Stimulated activated naive CD8-positive, alpha-beta T cell treated with anti-CD3 and anti-CD28 coated beads, Interleukin-15, Interleukin-2, amounts not matched to agents 100 ng/mL and 50 ng/mL, for 24 hours (primary cell): ENCODE data around the gene SS18L1.

Experiments
- H3K27ac Mint-ChIP-seq: one replicate; pipeline ENCODE4 v1.8.0; 2021; ENCODE audit warnings: mild to moderate bottlenecking, mixed read lengths
- H3K27me3 Mint-ChIP-seq: one replicate; pipeline ENCODE4 v1.8.0; 2021; ENCODE audit warnings: mixed read lengths
- H3K36me3 Mint-ChIP-seq: one replicate; pipeline ENCODE4 v1.8.0; 2021; ENCODE audit warnings: low read depth, mixed read lengths
- H3K4me1 Mint-ChIP-seq: one replicate; pipeline ENCODE4 v1.8.0; 2021; ENCODE audit warnings: low read depth, mixed read lengths
- H3K4me3 Mint-ChIP-seq: one replicate; pipeline ENCODE4 v1.8.0; 2021; ENCODE audit warnings: mild to moderate bottlenecking, mixed read lengths
- H3K9me3 Mint-ChIP-seq: one replicate; pipeline ENCODE4 v1.8.0; 2021; ENCODE audit warnings: mixed read lengths

The SS18L1 gene

DNA sequence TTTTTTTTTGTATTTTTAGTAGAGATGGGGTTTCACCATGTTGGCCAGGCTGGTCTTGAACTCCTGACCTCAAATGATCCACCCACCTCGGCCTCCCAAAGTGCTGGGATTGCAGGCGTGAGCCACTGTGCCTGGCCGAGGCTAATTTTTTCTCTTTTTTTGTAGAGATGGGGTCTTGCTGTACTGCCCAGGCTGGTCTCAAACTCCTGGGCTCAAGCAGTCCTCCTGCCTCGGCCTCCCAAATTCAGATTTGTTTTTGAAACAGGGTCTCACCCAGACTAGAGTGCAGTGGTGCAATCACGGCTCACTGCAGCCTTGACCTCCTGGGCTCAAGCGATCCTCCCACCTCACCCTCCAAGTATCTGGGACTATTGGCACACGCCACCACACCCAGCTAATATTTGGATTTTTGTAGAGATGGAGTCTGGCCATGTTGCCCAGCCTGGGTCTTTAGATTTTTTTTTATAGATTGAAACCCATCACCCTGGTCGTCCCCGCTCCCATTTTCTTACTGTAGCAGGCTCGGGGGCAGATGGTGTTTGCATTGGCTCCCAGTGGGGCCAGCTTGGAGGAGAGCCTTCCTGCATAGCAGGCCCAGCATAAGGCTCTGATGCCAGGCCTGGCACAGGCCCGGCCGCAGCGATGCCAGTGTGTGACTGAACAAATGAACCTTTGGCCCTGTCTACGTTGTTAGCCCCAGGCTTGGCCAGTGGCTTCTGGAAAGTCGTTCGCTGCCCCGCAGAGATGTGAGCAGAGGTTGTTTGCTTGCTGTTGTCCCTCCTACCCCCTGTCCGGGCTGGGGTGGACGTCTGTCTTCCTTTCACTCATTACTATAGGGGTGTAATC, 35.0 kb downstream of the SS18L1 start:
- Mint-ChIP-seq H3K27ac (no peak overlapping the region), H3K9me3 (no peaks in the 10 kb centered on the region), H3K27me3 (no peaks in the 10 kb centered on the region), H3K4me3 (no peak overlapping the region), H3K4me1 (peaks cover 11% of the 10 kb centered on the region), H3K36me3 (peaks cover 24% of the 10 kb centered on the region)

DNA sequence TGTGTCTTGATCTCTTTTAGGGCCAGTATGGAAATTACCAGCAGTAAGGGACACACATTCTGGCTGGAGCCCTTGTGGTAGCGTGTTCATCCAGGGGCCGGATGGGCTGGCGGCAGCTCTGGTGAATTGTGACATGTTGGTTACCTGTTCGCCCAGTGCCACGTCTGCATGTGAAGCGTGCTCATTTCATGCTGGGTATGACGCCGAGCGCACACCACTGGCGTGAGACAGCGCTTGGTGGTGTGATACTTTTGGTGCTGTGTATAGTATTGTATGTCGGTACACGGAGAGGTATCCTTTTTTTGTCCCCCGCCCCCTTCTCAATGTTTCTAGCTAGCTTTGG, 35.6 kb downstream of the SS18L1 start:
- H3K27me3 Mint-ChIP-seq, result no peaks in the 10 kb centered on the region
- peaks cover 16% of the 10 kb centered on the region for H3K4me1 Mint-ChIP-seq
- peaks cover 22% of the 10 kb centered on the region for H3K36me3 Mint-ChIP-seq
- no peaks in the 10 kb centered on the region for H3K9me3 Mint-ChIP-seq
- no peak overlapping the region for H3K4me3 Mint-ChIP-seq
- H3K27ac Mint-ChIP-seq, result no peak overlapping the region

DNA sequence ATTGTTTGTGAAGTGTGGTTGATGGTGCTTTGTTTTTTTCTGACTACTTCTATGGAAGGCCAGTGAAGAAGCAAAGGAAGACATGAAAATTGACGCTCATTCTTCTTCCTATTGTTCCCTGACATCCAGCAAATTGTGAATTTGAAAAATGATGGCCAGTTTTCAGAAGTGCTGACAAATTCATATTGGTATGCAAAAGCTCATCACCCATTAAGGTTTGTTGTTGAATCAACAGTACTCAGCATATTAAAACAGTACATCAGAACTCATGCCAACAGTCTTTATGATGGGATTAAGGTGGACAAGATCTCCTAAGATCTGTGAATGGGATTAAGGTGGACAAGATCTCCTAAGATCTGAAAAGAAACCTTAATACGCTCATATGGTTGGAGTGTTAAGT, 38.2 kb downstream of the SS18L1 start:
- Mint-ChIP-seq H3K27ac (peak overlapping the region; percentile 92), H3K9me3 (no peaks in the 10 kb centered on the region), H3K4me1 (peaks cover 25% of the 10 kb centered on the region), H3K4me3 (peak overlapping the region; percentile 90), H3K36me3 (peaks cover 15% of the 10 kb centered on the region), H3K27me3 (no peaks in the 10 kb centered on the region)

DNA sequence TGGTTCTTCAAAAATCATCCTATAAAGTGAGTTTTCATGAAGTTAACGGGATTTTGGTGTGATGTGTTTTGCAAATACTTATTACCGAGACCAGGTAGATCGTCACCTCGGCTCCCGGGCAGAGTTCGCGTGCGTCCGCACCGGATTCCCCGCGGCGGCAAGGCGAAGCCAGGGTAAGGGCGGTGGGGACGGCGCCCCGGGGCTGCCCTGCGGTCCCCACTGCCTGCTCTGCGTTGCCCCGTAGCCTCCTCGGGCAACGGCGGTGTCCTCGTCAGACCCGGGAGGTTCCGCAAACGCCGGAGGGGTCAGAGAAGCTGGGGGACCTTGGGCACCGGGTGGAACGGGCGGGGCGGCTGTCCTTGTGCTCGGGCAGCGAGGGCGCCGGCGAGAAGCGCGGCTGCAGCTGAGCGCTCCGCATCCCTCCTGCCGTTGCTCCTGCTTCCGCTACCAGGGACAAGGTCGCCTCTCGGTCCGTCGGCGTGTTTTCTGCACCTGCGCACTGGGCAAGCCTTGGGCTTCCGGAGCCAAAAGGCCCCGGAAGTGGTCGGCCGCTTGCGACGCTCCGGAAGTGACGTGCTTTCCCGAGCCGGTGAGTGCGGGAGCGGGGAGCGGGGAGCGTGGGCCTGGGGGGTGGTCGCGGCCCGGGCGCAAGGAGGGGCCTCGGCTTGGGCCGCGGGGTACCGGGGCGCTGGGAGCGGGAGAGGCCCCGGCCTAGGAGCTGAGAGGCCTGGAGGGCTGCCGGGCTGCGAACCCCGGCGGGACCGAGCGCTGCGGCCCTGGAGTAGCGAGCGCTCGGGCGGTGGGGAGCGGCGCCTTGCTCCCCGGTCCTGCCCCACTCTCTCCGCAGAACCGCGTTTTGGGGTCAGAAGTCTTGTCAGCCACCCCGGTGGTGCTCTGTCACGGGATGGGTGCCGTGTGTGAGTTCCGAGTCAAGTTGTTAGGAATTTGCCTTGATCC, 39.2 kb downstream of the SS18L1 start, which contains the start of gene MTG2:
Gene MTG2 (plus strand): TSS at position 560 of the 957 bp plus-strand sequence. CDS start 10,393 bp downstream, outside the sequence.
- peaks cover 15% of the 10 kb centered on the region for H3K36me3 Mint-ChIP-seq
- peaks cover 34% of the 10 kb centered on the region for H3K4me1 Mint-ChIP-seq

DNA sequence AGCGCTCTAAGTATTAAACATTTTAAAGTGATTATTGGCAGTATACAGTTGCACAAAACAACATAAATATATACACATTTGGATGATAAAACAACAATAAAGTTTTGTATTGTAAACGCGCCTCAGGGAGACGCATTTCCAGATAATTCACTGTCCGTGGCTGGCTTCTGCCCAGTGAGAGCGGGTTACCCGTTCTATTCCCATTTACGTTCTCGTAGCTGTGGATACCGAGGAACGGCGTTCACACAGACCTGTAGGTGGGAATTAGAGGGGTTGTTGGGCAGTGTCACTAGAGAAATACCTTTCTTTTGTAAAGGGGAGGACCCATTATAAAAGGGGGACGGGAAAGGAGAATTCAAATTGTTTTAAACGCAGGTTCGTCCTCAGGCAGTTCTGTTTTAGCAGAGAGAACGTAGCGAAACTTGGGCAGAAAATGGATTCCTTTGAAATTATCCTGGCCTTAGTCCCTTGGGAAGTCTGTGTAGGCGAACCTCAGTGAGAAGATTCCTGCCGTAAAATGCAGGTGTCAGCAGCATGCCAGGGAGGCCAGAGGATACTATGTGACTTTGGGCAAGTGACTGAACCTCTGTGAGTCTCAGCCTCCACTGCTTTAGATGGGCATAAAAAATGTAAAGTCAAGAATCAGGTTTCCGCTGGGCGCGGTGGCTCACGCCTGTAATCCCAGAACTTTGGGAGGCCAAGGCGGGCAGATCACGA, 40.0 kb downstream of the SS18L1 start:
- Mint-ChIP-seq H3K27ac (peak overlapping the region; percentile 92), H3K27me3 (no peaks in the 10 kb centered on the region), H3K4me3 (peak overlapping the region; percentile 90), H3K36me3 (peaks cover 15% of the 10 kb centered on the region), H3K4me1 (peaks cover 35% of the 10 kb centered on the region), H3K9me3 (no peaks in the 10 kb centered on the region)

More for the DNA sequence above, 39.2 kb downstream of the SS18L1 start, which contains the start of gene MTG2:
- H3K27ac Mint-ChIP-seq, result peak within 1 kb of the TSS; percentile 92
- H3K4me3 Mint-ChIP-seq, result peak within 1 kb of the TSS; percentile 90
- H3K9me3 Mint-ChIP-seq, result no peaks in the 10 kb centered on the region
- H3K27me3 Mint-ChIP-seq, result no peaks in the 10 kb centered on the region

DNA sequence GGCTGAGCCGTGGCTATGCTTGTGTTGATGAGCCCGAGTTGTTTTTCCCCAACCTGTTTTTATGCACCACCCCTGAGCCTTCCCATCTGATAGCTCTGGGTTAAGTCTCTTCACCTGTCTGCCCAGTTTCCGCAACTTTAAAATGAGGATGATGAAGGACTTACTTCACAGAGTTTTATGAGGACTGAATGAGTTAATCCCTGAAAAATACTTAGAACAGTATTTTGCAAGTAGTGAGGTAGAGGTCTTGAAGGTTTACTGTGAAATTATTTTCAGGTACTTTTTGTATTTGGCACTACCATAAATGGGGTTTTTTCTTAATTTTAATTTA, 42.5 kb downstream of the SS18L1 start:
- H3K4me1 Mint-ChIP-seq, result peaks cover 35% of the 10 kb centered on the region
- no peaks in the 10 kb centered on the region for H3K9me3 Mint-ChIP-seq
- peaks cover 15% of the 10 kb centered on the region for H3K36me3 Mint-ChIP-seq
- no peak overlapping the region for H3K4me3 Mint-ChIP-seq
- H3K27me3 Mint-ChIP-seq, result no peaks in the 10 kb centered on the region
- no peak overlapping the region for H3K27ac Mint-ChIP-seq

DNA sequence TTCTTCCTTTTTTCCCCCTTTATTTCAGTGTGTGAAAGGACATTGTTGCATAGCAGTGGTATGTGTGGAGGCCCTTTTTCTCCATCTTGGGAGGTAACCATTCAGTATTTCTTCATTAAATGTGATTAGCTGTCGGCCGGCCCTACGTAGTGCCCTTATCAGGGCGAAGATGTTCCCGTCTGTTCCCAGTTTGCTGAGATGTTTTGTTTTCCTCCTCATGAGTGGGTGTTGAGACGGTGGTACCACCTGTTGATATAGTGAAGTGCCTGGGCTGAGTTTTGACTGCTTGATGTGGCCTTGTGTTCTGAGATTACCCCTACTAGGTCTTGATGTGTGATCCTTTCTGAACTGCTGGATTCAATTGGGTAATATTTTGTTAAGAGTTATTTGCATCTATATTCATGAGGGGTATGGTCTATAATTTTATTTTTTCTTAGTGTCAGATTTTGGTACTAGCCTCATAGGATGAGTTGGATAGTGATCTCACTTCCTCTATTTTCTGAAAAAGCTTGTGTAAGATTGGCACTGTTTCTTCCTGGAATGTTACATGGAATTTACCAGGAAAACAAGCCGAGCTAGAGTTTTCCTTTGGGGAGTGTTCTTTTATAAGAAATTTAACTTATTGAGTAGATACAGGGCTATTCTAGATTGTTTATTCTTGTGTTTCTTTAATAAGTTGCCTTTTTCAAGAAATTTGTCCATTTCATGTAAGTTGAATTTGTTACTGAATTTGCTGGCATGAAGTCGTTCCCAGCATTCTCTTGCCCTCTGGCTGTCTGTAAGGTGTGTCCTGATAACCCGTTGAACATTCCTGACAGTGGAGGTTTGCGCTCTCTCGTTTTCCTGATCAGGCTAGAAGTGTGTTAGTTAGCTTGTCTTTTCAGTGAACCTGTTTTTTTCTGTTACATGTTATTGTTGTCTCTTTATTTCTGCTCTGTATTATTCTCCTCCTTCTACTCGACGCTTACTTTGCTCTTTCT, 43.6 kb downstream of the SS18L1 start:
- Mint-ChIP-seq H3K4me1 (peaks cover 28% of the 10 kb centered on the region), H3K4me3 (no peak overlapping the region), H3K27me3 (no peaks in the 10 kb centered on the region), H3K9me3 (no peaks in the 10 kb centered on the region), H3K27ac (no peak overlapping the region), H3K36me3 (peaks cover 10% of the 10 kb centered on the region)

DNA sequence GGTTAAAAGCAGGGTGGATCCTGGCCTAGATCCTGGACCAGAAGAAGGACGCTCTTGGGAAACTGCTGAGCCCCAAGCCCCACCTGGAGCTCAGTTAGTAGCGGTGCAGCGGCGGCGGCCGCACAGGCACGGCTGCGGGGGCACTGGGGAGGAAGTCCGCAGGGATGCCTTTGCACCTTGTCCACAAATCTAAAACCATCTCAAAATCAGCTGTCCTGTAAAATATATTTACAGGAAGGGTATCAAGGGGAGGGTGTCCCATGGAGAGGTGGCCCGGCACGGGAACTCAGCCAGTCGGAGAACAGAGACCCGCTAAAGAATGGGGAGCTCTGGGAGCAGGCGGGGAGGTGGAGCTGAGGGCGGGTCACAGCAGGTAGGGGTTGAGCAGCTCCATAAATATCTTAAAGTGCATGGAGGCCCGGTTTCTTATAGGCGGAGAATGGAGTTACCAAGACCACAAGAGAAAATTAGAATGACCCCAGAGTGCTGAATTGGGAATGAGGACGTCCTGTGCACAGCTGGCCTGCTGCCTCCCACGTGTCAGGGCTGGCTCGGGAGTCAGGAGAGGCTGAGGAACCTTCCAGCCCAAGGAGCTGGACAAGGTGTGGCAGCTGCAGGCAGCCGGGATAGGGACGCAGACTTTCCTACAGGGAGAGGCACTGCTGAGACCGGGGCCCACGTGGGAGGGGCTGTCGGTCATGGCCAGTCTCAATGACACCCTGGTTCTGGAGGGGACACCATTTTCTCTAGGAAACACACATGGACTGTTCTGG, 47.3 kb downstream of the SS18L1 start:
- Mint-ChIP-seq H3K27ac (no peak overlapping the region), H3K4me1 (peaks cover 16% of the 10 kb centered on the region), H3K27me3 (no peaks in the 10 kb centered on the region), H3K36me3 (peaks cover 23% of the 10 kb centered on the region), H3K4me3 (no peak overlapping the region), H3K9me3 (no peaks in the 10 kb centered on the region)

DNA sequence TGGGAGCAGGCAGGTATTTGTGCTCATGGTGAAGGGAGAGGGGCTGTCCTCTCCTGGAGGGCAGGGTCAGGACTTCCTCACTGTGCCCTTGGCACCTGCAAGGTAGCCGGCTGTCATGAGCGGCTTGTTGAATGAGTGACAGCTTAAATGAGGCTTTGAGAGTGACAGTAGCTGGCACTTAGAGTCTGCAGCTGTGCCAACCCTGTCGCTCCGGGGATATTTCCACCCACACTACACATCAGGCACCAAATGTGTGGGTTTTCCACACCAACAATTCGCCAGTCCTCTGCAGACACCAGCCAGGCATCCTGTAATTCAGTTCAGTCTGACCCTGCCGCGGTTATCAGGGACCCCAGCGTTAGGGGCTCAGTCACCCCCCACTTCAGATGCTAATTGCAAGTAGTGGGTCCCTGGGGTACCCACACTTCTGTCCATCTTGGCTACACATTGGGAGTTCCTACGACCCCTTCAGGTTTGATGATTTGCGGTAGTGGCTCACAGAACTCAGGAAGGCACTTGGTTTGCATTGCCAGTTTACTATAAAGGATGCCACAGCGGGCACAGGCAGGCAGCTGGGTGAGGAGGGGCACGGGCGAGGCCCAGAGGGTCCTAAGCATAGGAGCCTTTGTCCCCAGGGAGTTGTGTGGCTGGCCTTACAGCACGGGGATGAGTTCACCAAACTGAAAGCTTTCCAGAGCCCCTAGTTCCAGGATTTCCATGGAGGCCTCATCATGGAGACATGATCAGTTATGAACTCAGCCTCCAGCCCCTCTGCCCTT, 48.4 kb downstream of the SS18L1 start:
- H3K36me3 Mint-ChIP-seq, result peaks cover 22% of the 10 kb centered on the region
- no peaks in the 10 kb centered on the region for H3K9me3 Mint-ChIP-seq
- peaks cover 12% of the 10 kb centered on the region for H3K4me1 Mint-ChIP-seq
- H3K4me3 Mint-ChIP-seq, result no peak overlapping the region
- no peak overlapping the region for H3K27ac Mint-ChIP-seq
- H3K27me3 Mint-ChIP-seq, result no peaks in the 10 kb centered on the region

DNA sequence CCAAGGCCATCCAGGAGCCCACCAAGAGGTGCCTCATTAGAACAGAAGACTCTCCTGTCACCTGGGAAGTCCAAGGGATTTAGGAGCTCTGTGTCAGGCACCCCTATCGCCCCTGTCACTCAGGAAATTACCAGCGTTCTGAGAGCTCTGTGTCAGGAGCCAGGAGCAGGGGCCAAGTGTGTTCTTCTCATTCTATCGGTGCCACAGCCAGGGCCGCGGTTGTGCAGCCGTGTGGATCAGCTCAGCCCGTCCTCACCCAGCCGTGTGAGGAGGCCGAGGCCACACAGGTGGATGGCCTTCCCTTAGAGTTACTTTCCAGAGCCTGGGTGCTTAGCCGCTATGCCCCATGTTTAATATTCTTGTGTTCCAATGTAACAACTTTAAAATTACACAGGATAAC, 49.1 kb downstream of the SS18L1 start:
- H3K4me1 Mint-ChIP-seq, result peaks cover 5% of the 10 kb centered on the region
- H3K27ac Mint-ChIP-seq, result no peak overlapping the region
- peaks cover 22% of the 10 kb centered on the region for H3K36me3 Mint-ChIP-seq
- H3K4me3 Mint-ChIP-seq, result no peak overlapping the region
- H3K27me3 Mint-ChIP-seq, result no peaks in the 10 kb centered on the region
- H3K9me3 Mint-ChIP-seq, result no peaks in the 10 kb centered on the region

DNA sequence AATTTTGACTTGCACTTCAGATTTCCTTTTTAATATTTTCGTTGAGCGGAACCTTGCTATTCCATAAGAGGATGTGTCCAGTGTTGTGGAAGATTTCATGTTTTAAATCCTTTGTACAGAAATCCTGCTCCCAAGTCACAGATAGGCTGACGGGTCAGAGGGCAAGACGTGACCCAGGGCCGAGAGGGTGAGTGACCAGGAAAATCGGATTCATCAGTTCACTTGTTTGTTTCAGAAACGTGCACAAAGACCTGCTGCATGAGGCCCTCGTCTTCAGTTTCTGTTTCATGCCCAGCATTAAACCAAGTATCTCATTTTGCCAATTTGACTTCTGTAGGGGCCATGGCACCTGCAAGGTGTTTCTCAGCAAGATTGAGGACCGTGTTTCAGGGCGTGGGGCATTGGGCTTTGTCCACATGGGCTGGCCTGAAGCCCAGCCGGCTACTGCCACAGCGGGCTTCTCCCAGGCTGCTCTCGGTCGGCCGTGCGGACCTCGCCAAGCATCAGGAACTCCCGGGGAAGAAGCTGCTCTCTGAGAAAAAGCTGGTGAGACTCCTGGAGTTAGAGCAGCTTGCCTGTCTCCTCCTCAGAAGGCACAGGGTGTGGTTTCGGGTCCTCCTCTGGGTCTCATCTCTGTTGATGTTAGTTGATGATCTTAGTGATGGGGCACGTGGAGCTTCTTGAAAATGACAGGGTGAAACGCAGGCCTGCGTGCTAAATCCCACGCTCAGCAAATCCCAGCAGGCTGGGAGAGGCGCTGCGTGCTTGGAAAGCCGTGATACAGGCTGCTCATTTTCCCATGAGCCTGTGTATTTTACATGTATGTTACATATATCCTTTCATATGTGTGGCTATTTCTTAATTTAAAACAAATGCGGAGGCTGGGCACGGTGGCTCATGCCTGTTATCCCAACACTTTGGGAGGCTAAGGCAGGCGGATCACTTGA, 49.8 kb downstream of the SS18L1 start:
- H3K36me3 Mint-ChIP-seq, result peaks cover 23% of the 10 kb centered on the region
- no peaks in the 10 kb centered on the region for H3K9me3 Mint-ChIP-seq
- peaks cover 3% of the 10 kb centered on the region for H3K4me1 Mint-ChIP-seq
- H3K4me3 Mint-ChIP-seq, result no peak overlapping the region
- H3K27me3 Mint-ChIP-seq, result no peaks in the 10 kb centered on the region
- no peak overlapping the region for H3K27ac Mint-ChIP-seq

DNA sequence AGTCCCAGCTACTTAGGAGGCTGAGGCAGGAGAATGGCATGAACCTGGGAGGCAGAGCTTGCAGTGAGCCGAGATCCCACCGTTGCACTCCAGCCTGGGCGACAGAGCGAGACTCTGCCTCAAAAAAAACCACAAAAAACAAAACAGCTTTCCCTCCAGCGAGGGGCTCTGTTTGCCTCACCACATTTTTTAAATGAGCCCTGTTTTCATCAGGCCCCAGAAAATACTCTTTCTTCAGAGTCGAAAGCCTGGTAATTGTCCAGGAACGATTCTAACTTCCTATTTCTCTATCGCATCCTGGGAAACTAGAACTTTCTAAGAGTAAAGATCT, 51.5 kb downstream of the SS18L1 start:
- Mint-ChIP-seq H3K4me1 (peaks cover 3% of the 10 kb centered on the region), H3K9me3 (no peaks in the 10 kb centered on the region), H3K27ac (no peak overlapping the region), H3K36me3 (peaks cover 32% of the 10 kb centered on the region), H3K4me3 (no peak overlapping the region), H3K27me3 (no peaks in the 10 kb centered on the region)
